Amniotic stem cell (primary cell): ENCODE results near the gene SMIM5.
"Not testable (repeated sequence)": the region's sequence is repeated elsewhere in the genome, so short reads cannot be mapped to it uniquely, and the experiment has no call there.

Experiments
- DNase-seq: peaks from one replicate; lab custom pipeline; 2025; lab: John Stamatoyannopoulos, UW

Gene SMIM5, protein sequence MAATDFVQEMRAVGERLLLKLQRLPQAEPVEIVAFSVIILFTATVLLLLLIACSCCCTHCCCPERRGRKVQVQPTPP

DNA sequence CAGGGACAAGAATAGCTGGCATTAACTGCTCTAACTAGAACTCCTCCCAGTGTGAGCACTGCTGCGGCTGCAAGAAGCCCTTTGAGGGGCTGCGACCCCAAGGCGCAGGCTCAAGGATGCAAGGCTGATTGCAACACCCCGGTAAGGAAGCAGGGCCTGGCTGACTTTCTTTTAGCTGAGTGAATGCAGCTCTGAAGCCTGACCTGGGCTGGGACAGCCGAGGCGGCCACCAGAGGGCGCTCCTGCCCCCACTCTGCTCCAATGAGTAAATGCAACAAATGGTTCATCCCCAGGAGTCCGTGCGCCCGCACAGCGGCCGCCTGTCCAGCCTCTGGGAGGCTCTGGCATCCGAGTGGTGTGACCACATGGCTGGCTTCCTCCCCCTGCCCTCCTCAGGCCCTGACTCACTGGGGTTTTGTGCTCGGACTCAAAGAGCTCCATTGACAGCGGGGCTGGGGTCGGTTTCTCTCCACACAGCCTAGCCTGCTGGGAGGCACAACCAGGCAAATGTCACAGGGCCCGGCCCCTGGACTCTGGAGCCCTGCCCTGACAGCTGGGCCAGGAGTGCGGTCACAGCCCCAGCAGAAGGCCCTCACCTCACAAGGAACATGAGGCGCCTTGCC lies at the start of gene SMIM5:
TSS of gene SMIM5 (plus strand) at position 572 of the 623 bp plus-strand sequence. CDS start 6,768 bp downstream, outside the sequence.
- DNase-seq = peak; percentile 87

DNA sequence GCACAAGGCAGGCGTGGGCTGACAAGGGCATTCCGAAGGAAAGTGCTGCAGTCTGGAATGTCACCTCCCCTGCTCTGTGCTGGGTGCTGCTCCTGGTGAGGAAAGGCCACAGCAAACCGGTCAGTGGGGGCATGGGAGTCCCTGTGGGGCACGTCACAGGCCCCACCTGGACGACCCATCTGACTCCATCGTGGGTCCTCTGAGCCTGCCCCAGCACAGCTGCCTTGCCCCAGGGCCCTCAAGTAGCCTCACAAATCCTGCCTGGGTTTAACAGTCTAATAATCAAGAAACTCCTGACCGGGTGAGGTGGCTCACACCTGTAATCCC lies 48.4 kb upstream of the SMIM5 start:
- no peak for DNase-seq

DNA sequence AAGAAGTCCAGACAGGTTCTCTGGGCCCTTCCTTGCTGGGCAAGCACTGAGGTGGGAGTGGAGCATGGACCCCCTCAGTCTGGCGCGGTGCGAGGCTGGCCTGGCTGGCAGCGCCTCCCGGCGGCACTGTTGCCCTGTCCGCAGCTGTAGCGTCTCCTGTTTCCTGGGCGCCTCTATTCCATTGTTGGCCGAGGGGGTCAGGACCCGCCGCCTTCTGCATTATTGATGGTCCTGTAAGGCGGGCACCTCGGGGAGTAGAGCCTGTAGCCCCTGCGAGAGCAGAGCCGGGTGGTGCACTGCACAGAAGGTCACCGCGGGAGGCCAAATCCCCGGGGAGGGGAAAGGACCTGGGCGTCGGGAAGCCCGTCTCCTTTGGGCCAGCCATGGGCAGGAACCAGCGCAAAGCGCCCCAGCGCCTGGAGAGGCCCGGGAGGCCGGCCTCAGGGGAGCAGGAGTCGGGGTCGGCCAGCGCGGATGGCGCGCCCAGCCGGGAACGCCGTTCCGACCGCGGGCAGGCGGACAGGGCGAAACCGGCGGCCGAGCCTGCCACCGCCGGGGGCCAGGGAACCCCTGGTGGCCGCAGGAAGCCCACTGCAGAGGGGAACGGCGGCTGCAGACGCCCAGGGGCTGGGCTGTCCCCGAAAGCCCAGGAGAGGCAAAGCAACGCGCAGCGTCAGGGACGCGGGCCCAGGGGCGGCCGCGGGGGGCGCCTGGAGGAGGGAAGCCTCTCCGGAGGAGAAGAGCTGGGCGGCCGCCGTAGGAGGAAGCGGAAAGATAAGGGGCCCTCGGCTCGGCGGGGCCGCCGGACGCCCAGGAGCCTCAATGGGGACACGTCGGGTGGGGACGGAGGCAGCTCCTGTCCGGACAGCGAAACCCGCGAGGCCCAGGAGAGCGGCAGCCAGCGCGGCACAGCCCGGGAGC lies 45.3 kb upstream of the SMIM5 start, which contains the start of gene MYO15B:
TSS of gene MYO15B (plus strand) at position 126 of the 921 bp plus-strand sequence. CDS start at position 384, 258 bp downstream.
- no peak for DNase-seq

DNA sequence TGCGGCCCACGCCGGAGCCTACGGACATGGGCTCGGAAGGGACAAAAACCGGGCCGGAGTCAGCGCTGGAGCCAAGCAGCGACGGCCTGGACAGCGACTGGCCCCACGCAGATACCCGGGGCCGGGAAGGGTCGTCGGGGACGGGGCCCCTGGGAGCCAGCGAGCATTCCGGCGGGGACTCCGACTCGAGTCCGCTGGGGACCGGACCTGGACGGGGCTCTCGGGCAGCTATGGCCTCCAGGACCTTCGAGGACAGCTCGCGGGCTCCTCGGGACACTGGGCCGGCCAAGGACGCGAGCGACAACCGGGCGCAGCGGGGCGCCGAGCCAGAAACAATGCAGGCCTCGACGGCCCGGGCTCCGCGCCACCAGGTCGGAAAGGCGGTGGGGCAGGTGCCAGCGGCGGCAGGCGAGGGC lies 44.6 kb upstream of the SMIM5 start:
- DNase-seq = no peak

DNA sequence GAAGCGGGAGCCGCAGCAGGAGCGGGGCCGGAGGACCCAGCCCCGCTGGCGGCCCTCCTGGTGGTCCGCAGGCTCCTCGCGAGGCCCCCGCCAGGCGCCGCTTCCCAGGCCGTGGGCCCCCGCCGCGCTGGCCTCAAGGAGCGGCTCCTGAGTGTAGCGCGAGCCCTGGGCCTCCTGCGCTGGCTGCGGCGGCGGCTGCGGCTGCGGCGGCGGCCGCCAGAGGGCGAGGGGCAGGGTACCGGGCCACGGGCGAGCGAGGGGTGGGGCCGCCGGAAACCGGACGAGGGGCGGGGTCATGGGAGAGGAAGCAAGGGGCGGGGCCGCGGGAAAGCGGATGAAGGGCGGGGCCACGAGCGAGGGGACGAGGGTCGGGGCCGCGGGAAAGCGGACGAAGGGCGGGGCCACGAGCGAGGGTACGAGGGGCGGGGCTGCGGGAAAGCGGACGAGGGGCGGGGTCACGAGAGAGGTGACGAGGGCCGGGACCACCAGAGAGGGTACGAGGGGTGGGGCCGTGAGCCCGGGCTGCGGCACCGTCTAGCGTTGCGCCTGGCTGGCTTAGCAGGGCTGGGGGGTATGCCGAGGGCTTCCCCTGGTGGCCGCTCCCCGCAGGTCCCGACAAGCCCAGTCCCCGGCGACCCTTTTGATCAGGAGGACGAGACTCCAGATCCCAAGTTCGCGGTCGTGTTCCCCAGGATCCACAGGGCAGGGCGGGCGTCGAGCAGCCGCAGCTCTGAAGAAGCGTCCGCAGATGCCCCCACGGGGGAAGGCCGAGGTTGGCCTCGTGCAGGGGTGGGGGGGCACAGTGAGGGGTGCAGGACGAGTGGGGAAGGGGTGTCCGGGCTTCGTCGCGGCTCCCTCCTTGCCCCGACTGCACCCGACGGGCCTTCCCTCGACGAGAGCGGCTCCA lies 44.0 kb upstream of the SMIM5 start:
- peak; percentile 67 for DNase-seq

DNA sequence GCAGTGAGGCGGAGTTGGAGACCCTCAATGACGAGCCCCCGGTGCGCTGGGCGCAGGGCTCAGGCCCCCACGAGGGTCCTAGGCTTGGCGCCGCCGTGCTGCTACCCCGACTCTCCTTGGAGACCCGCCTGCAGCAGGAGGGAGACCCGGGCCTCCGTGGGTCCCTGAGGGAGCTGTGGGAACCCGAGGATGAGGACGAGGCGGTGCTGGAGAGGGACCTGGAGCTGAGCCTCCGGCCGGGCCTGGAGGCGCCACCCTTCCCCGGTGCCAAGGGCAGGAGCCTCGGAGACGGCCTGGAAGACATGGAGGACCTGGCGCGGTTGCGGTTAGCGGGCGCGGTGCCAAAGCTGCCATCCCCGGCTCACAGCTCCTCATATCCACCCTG lies 43.3 kb upstream of the SMIM5 start:
- no peak for DNase-seq

DNA sequence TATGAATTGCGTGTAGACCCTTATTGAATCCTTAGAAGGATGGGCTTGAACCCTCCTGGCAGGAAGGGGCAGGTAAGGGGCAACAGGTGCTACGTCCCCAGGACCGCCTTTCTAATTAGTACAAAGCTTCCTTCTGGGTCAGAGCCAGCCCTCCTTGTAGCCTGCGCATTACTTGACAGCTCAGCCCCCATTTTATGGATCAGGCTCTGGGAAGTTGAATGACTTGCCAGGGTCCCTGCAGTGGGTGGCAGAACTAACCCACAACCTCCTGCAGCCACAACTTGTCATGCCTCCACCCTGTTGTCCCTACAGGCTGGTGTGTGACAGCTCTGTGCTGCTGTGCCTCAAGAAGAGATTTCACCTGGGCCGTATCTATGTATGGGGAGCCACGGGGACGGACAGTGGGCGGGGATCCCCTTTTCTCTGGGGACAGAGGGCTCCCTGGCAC lies 42.9 kb upstream of the SMIM5 start:
- DNase-seq = no peak

DNA sequence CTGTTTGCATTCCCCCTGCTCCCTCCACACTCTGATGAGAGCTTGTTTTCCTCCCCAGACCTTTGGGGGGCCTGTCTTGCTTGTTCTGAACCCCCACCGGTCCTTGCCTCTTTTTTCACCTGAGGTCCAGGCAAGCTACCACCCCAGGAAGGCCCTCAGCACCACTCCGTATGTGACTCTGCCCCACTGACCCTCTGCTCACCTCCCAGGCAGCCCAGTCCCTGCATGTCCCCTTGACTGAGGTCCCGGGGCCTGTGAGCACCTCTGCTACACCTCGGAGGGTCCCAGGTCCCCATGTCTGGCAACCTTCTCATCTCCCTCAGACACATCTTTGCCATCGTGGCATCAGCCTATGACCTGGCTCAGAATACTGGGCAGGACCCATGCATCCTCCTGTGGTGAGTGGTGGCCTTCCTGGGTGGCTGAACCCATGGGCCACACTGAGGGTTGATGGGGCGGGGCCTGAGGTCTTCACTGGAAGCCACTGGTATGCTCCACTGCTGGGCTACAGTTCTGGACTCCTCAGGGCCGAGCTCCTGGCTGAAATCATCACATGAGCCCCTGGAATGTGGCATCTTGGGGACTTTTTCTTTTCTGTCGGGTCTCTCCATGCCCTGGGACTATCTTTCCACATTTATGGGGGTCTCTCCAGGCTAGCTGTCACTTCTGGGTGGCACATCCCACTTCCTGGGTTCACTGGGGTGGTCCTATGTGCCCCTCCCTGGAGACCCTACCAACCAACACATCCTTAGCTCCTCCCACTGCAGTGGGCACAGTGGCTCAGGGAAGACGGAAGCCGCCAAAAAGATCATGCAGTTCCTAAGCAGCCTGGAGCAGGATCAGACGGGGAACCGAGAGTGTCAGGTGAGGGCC lies 42.1 kb upstream of the SMIM5 start:
- DNase-seq = no peak

DNA sequence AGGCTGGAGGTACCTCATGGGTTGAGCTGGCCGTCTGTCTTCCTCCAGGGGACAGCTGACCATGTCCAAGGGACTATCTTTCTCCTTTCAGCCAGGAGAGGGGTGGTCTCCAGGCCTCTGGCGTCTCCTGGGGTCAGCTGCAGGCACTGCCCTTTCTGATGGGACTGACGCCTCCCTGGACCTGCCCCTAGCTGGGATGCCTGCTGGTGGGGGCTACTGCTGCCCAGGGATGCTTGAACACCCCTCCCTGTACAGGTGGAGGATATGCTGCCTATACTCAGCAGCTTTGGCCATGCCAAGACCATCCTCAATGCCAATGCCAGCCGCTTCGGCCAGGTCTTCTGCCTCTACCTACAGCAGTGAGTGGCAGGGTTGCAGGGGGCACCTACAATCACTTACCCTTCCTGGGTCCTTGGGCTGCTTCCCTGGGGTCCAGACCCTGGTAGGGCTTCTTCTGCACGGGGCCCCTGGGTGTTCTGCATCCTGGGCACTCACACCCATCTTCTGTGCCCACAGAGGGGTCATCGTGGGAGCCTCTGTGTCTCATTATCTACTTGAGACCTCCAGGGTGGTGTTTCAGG lies 41.4 kb upstream of the SMIM5 start:
- no peak for DNase-seq

DNA sequence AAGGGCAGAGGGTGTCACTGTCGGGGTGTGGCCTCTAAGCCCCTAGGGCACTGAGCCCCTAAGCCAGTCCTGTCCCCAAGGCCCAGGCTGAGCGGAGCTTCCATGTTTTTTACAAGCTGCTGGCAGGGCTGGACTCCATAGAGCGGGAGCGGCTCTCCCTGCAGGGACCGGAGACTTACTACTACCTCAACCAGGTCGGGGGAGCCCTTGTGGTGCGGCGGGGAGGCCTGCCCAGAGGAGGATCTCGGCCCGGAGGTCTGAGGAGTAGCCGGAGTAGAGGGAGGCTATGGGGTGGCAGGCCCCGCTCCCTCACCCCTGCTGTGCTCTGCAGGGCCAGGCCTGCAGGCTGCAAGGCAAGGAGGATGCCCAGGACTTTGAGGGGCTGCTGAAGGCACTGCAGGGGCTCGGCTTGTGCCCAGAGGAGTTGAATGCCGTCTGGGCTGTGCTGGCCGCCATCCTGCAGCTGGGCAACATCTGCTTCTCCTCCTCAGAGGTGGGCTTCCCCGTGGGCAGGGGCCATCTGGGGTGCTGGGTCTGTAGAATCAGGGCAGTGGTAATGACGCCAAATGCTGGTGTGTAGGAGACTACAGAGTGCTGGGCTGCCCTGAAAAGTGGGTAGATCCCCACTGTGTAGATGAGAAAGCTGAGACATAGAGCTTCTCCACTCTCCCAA lies 40.8 kb upstream of the SMIM5 start:
- no peak for DNase-seq

DNA sequence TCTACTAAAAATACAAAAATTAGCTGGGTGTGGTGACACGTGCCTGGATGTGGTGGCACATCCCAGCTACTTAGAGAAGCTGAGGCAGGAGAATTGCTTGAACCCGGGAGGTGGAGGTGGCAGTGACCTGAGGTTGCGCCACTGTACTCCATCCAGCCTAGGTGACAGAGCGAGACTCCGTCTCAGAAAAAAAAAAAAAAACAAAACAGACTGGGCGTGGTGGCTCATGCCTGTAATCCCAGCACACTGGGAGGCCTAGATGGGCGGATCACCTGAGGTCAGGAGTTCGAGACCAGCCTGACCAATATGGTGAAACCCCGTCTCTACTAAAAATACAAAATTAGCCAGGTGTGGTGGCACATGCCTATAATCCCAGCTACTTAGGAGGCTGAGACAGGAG lies 39.8 kb upstream of the SMIM5 start:
- DNase-seq = not testable (repeated sequence)

DNA sequence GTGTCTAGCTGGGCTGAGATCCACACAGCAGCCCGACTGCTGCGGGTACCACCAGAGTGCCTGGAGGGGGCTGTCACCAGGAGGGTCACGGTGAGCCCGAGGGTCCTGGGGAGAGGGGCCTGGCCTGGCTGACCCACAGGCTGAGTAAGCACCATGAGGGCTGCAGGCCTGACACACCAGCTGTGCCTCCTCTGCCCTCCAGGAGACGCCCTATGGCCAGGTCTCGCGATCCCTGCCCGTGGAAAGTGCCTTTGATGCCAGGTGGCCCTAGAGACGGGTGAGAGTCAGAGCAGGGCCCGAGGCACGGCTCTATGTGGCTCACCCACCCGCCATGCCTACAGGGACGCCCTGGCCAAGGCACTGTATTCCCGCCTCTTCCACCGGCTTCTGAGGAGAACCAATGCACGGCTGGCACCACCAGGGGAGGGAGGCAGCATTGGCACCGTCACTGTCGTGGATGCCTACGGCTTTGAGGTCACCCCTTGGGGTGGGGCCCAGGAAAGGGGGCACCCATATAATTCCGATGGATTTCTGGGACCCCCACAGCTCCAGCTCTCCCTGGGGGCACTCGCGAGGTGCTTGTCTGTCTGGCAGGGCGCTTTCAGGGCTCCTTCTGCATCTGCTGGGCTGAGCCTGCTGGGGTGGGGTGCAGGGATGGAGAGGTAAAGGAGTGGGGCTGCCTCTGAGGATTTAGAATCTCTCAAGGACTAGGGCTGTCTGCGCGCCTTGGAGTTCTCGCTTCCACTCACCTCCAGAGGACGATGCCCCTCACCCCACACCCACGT lies 38.5 kb upstream of the SMIM5 start:
- DNase-seq = no peak

DNA sequence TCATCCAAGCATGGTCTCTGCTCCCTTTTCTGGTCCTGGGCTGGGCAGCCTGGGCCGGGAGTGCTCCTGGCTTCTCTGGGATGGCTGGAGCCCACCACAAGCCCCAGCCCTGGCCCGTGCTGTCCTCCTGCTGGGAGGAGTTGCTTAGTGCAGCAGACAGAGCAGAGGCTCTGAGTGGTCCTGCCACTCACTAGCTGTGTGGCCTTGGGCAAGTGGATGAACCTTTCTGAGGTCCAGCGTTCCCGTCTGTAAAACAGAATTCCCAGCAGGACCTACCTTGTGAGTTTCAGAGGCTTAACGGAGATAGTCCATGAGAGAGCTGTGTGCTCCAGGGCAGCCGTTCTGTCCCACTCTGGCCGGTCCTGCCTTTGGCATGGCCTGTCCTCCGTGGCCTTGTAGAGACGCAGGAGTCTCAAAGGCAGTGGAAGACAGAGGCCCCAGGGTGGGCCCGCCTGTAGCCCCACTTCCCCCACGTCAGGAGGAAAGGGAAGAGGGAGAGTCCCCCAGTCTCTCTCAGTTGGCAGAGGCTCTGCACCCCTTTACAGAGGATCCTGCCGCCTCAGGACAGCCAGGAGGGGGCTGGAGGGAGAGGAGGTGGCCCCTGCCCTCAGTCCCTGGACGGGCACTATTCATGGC lies 37.8 kb upstream of the SMIM5 start:
- DNase-seq = no peak

DNA sequence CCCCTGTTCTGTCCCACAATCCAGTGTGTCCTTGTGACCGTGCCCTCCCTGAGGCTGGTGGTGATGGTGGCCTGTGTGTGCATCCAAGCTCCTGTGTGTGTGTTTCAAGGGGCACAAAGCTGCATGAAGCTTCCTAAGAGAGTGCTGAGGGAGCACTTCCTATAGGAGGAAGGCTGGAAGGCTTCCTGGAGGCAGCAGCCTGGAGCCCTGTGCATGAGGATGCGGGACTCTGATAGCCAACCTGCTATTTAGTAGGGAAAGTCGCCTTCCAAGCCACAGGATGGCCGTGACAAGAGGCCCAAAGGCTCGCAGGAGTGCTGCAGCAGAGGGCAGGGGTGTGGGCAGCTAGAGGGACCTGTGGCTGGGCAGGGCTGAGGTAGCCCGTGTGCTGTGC lies 37.3 kb upstream of the SMIM5 start:
- DNase-seq = no peak

DNA sequence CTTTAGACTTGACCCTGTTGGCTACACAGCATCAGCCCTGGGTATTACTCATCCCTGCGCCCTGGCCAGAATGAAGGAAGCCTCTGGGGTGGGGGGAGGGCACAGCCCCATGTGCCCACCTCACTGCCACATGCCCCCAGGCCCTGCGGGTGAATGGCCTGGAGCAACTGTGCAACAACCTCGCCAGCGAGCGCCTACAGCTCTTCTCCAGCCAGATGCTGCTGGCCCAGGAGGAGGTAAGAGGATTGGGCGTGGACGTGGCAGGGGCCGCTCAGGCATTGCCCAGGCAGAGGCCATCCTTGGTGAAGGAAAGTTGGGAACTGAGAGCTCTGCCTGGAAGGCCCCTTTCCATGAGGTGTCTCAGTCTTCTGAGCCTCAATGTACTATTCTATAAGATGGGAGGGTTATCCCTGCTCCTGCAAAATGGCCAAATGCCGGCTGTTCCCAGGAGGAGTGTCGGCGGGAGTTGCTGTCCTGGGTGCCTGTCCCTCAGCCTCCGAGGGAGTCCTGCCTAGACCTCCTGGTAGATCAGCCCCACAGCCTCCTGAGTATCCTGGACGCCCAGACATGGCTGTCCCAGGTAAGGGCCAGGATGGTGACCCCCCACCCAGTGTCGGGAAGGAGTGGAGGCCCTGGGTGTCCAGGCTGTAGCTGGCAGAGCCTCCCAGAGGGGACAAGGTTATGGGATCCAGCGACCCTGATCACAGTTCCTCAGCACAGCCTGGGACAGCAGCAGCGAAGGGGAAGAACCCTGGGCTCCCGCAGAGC lies 36.7 kb upstream of the SMIM5 start:
- DNase-seq = no peak

DNA sequence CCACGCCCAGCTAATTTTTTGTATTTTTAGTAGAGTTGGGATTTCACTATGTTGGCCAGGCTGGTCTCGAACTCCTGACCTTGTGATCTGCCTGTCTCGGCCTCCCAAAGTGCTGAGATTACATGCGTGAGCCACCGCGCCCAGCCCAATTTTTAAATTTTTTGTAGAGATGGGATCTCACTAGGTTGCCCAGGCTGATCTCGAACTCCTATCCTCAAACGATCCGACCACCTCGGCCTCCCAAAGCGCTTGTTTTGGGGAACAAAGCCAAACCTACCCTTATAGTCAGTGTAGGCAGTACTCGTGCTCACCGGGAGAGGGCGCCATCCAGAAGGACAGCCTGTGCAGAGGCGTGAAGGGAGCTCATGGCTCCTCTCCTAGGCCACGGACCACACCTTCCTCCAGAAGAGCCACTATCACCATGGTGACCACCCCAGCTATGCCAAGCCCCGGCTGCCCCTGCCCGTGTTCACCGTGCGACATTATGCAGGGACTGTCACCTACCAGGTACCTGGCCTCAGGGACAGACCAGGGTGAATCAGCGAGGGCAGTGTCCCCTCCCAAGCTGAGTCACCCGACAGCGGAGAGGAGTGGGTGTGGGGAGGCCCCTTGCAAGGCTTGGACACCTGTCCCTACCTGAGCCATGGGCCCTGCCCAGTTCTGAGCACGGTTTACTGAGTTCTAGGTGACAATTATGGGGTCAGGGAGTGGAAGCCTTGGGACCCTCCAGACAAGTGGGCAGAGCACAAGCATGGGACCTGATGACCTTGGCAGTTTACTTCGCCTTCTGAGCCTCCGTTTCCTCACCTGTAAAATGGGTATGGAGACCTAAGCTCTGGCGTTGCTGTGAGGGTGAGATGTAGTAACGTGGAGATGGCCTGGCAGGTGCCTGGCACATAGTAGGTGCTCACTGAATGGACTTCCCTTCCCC lies 31.9 kb upstream of the SMIM5 start:
- DNase-seq = no peak

DNA sequence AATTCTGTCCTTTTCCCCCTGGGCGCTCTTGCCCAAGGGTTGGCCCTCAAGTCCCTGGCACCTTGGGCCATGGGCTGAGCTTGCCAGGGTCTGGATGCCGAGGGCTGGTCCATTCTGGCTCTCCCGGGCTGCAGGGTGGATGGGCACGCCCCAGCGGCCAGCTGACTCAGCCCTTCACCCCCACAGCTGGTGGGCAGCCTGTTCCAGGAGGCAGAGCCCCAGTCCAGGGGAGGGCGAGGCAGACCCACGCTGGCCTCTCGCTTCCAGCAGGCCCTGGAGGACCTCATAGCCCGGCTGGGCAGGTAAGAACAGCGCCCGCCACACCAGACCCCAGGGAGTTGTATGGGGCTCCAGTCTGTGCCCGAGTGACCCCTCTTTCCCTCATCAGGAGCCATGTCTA lies 30.6 kb upstream of the SMIM5 start:
- DNase-seq = no peak
